ENCODE data around the gene TENT4B.

TENT4B gene

DNA sequence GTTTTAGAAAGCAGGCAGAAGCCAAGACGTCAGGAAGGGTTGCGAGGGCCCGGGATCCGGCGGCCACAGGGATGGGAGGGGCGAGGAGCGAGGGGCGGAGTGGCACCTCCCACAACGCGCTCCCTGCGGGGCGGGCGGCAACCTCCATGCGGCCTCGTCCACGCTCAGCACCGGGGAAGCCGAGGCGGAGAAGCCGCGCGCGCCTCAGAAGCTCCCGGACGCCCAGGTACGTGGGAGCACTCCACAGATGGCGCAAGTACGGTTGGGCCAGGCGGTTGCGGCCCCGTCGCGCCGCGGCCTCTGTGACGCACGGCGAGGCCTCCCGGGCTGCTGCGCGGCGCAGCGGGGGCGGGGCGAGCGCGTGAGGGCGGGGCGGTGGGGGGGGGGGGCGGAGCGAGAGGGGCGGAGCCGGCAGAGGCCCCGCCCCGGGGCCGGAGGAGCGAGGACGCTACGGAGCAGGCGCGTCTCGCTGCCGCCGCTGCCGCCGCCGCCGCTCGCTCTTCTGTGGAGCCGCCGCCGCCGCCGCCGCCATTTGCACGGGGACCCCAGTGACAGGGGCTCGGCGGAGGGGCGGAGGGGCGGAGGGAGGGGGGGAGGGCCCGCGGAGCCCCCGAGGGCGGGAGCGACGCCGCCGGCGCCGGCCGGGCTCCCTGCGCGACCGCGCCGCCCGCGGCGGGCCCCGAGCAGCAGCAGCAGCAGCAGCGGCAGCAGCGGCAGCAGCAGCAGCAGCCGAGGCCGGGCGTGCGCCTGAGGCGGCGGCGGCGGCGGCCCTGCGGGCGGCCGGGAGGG, at the start of gene TENT4B:
Gene TENT4B (plus strand): TSS at position 500 of the 789 bp plus-strand sequence. CDS start 316 bp downstream, outside the sequence.
- CTCF ChIA-PET = interaction anchor here (1.3 to 2.1 kb wide), 5 partner anchors 12 to 127 kb away, joined by 3 to 5 read pairs (median 5); partner anchors contain the start of gene CNEP1R1
- peak; percentile 97 for DNase-seq (ENCODE audit: extremely low spot score)
- TF ChIP-seq, protein P1, sequence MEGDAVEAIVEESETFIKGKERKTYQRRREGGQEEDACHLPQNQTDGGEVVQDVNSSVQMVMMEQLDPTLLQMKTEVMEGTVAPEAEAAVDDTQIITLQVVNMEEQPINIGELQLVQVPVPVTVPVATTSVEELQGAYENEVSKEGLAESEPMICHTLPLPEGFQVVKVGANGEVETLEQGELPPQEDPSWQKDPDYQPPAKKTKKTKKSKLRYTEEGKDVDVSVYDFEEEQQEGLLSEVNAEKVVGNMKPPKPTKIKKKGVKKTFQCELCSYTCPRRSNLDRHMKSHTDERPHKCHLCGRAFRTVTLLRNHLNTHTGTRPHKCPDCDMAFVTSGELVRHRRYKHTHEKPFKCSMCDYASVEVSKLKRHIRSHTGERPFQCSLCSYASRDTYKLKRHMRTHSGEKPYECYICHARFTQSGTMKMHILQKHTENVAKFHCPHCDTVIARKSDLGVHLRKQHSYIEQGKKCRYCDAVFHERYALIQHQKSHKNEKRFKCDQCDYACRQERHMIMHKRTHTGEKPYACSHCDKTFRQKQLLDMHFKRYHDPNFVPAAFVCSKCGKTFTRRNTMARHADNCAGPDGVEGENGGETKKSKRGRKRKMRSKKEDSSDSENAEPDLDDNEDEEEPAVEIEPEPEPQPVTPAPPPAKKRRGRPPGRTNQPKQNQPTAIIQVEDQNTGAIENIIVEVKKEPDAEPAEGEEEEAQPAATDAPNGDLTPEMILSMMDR (IDR thresholded peaks at IDR 0.05; ENCODE audit: control extremely low read depth, extremely low read depth, low read depth, missing control alignments) = no peak
- POLR2A ChIA-PET = no interaction called here

DNA sequence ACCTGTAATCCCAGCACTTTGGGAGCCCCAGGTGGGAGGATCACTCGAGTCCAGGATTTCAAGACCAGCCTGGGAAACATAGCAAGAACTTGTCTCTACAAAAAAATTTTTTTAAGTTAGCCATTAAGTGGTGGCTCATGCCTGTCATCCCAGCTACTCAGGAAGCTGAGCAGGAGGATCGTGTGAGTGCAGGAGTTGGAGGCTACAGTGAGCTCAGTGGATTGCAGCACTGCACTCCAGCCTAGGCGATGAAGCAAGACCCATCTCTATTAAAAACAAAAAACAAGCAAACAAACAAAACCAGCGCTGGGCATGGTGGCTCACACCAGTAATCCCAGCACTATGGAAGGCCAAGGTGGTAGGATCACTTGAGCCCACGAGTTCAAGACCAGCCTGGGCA, 49.3 kb upstream of the TENT4B start:
- POLR2A ChIA-PET = no interaction called here
- TF ChIP-seq, protein P1 (IDR thresholded peaks at IDR 0.05; ENCODE audit: control extremely low read depth, extremely low read depth, low read depth, missing control alignments) = no peak
- CTCF ChIA-PET = interaction anchor here (1.3 to 2.3 kb wide), 3 partner anchors 15 to 107 kb away, joined by 3 to 11 read pairs (median 7); partner anchors contain the start of gene CNEP1R1

DNA sequence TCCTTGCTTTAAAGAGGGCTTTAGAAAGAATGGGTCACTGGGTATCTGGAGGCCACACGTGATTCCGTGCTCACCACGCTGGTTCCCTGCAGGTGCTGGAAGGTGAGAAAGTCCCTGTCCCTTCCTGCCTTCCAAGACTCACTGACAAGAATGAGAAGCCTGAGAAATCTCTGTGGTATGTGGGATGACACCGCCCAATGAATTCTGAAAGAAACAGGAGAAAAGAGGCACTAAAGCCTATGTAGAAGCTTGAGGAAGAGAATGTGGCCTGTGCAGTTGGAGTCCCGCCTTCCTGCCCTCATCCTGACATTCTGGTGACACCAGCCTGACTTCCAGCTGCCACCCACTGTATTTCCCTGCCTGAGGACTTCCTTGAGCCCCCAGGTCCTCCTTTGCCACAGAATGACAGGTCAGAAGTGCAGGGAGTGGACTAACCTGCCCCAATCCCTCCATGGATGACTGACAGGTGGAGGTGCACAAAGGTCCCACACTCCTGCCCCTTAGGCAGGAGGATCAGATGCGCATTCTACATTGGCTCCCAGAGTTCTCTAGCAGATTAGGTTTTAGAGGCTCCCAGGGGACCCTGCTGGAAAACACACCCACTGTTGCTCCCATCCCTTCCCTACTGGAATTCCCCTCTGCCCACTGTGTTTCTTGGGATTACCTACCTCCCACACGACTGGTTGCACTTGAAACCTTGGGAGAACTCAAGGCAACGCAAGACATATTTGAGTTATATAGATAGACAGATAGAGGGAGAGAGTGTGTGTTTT, 38.6 kb upstream of the TENT4B start:
- POLR2A ChIA-PET = interaction anchor here (0.7 kb wide), 1 partner anchor 67 kb away, joined by 5 read pairs; no protein-coding TSS in a partner anchor
- CTCF ChIA-PET = no interaction called here
- TF ChIP-seq, protein P1 (IDR thresholded peaks at IDR 0.05; ENCODE audit: control extremely low read depth, extremely low read depth, low read depth, missing control alignments) = no peak
- no peak for DNase-seq (ENCODE audit: extremely low spot score)

More for the DNA sequence above, 49.3 kb upstream of the TENT4B start:
- DNase-seq (ENCODE audit: extremely low spot score) = no peak

DNA sequence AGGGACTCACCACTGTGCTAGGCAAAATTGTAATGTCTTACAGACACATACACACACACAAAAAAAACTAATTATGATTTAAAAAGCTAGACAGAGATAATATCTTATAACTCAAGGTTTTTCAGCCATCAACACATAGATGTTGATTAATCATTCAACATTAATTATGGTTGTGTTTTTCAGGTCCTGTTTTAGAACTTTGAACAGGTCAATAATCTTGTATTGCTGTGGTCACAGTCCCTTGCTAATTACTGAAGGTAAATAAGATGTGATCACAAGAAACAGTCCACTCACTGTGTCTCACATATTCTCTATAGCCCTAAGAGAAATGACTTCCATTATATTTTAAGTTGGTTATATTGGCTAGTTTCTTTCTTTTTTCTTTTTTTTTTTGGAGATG, 32.4 kb upstream of the TENT4B start:
- TF ChIP-seq, protein P1 (IDR thresholded peaks at IDR 0.05; ENCODE audit: control extremely low read depth, extremely low read depth, low read depth, missing control alignments) = no peak
- POLR2A ChIA-PET = no interaction called here
- CTCF ChIA-PET = interaction anchor here (1.1 to 4.0 kb wide), 9 partner anchors 15 to 686 kb away, joined by 3 to 27 read pairs (median 6); partner anchors contain the start of genes CNEP1R1, HEATR3 and TENT4B

DNA sequence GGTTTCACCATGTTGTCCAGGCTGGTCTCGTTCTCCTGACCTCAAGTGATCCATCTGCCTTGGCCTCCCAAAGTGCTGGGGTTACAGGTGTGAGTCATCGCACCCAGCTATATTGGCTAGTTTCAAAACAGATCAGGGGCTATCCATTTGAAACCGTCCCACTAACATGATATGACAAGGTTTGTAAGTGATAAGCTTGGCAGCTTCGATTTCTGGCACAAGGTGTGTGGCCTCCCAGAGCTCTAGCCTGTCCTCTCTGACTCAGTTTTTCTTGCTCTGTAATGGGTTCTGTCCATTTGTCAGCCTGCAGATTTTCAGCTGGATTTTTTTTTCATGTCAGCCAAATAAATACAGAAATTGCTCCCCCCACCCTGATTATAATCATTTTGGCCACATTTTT, 31.8 kb upstream of the TENT4B start:
- POLR2A ChIA-PET = interaction anchor here (0.6 to 1.6 kb wide), 3 partner anchors 29 to 55 kb away, joined by 3 to 6 read pairs (median 4); partner anchors contain the start of gene HEATR3
- TF ChIP-seq, protein P1 (IDR thresholded peaks at IDR 0.05; ENCODE audit: control extremely low read depth, extremely low read depth, low read depth, missing control alignments) = no peak
- DNase-seq (ENCODE audit: extremely low spot score) = peak; percentile 24
- CTCF ChIA-PET = interaction anchor here (1.0 to 4.0 kb wide), 10 partner anchors 9 to 685 kb away, joined by 3 to 27 read pairs (median 6); partner anchors contain the start of genes CNEP1R1, HEATR3 and TENT4B

More for the DNA sequence above, 32.4 kb upstream of the TENT4B start:
- DNase-seq (ENCODE audit: extremely low spot score) = no peak

All from GM10248 (cell line).